Adipose tissue (tissue), 3 donors: ENCODE data around the gene KPNA2. TPM values are rescaled to one million over a fixed set of nuclear protein-coding genes. Genes with fewer than 3 reads are reported as not detected.

Experiments used
- H3K27ac ChIP-seq: one replicate; pipeline ENCODE4 v1.5.1; 2013; ENCODE audit warnings: low read depth, low read length
- WGBS, 3 donors: extraction: QIAGEN DNeasy Blood & Tissue Kit; methylation state at CpG; one replicate each; pipeline ENCODE4 v1.1.7; 2013; 5-methylcytosine and 5-hydroxymethylcytosine counted together
- polyA plus RNA-seq, 3 donors: library from polyadenylated mRNA; stranded (reverse); fragments of 200-250 nt; gene quantifications; one replicate each; pipeline ENCODE4 v1.2.3, GENCODE V29; 2013
- donor health status: healthy with polysubstance abuse.
- donor health status: Bipolar disorder and iron deficiency.
- donor health status: healthy.

Gene KPNA2
- 10 to 100 TPM in 2 of 3 donors, 1 to 10 TPM in 1; 3.6 to 29.1 (median 21.3) TPM for polyA plus RNA-seq

- no peak within 1 kb of the TSS for H3K27ac ChIP-seq
- WGBS, 3 donors, result 0% methylated on average over 62 to 68 of the region's 72 CpGs
These were observed at the start of gene KPNA2 for GRCh38 chr17:68035523-68036303. TSS of gene KPNA2 (plus strand) at chr17:68035735. CDS start at chr17:68037133, 1,398 bp downstream.

DNA sequence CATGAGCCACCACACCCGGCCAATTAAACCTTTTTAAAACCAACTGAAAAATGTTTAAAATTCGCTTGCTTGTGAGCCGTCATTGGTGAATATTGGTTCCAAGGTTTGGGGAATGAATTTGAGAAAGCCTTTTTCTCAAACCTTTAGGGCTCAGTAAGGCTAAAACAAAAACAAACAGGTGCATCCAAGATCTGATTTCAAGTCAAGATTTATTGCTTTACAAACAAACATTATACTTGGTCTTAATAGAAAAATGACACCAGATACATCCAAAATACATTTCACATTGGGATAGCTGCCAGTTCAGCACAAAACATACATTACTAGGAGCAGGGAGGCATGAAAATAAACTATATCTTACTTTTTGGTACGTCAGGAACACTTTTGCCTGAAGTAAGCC is 44.6 kb upstream of the KPNA2 start:
- WGBS, 3 donors, result 93 to 99% (median 97%) methylated on average over 4 of the region's 4 CpGs
- H3K27ac ChIP-seq, result no peak overlapping the region

- H3K27ac ChIP-seq, result no peak overlapping the region
- WGBS, 3 donors, result 4 to 10% (median 8%) methylated on average over 18 of the region's 18 CpGs
These were observed 42.9 kb upstream of the KPNA2 start for GRCh38 chr17:67992548-67993152.

- WGBS, 3 donors, result 0 to 1% (median 1%) methylated on average over 107 to 142 of the region's 144 CpGs
- peak overlapping the region; percentile 89 for H3K27ac ChIP-seq
These were observed 42.2 kb upstream of the KPNA2 start for GRCh38 chr17:67993153-67993997.

- peak overlapping the region; percentile 89 for H3K27ac ChIP-seq
- 1 to 4% (median 3%) methylated on average over 20 to 21 of the region's 21 CpGs for WGBS, 3 donors
These were observed 41.6 kb upstream of the KPNA2 start for GRCh38 chr17:67993998-67994361.

DNA sequence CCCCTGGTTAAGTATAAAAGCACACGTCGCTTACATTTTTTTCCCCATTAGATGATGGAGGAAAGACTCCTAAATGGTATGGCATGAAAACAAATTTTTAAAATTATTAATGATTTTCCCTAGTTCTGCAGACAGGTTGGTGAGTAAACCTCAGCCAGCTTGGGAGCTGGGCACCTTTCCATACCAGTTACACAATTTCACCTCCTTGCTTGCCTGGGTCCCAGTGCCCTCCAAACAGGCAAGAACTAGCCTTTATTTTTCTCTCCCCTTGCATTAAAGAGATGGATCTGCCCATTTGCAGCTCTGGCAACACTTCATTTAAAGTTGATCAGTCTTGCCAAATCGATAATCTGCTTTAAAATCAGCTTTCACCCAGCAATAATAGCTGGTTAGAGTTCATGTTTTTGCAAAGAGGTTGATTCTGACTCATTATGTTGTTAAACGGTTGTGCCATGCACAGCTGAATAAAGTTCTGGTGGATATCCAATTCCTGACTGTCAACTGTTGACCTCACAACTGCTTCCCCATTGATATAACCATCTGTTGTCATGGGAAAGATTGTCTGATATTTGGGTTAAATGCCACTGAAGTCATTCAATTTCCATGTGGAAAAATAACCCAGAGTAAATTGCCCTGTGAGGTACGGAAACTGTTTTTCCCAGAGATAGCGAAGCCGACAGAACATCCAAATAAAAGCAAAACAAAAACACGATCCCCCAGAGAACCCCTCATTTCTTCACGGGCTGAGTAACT is 40.5 kb upstream of the KPNA2 start:
- 12 to 19% (median 14%) methylated on average over 9 of the region's 9 CpGs for WGBS, 3 donors
- H3K27ac ChIP-seq, result no peak overlapping the region

- H3K27ac ChIP-seq, result peak overlapping the region; percentile 73
- WGBS, 3 donors, result 0% methylated on average over 34 to 43 of the region's 43 CpGs
These were observed 39.8 kb upstream of the KPNA2 start for GRCh38 chr17:67995570-67996263.

GRCh38 chr17:67996301-67997171 is 39.0 kb upstream of the KPNA2 start, which contains the start of gene C17orf58:
TSS of gene C17orf58 (minus strand) at chr17:67996469. CDS start at chr17:67996198, 271 bp downstream.
- peak within 1 kb of the TSS; percentile 73 for H3K27ac ChIP-seq
- 25 to 39% (median 30%) methylated on average over 25 of the region's 25 CpGs for WGBS, 3 donors

GRCh38 chr17:67998466-67998865 is 37.1 kb upstream of the KPNA2 start:
- no peak overlapping the region for H3K27ac ChIP-seq
- 79 to 91% (median 90%) methylated on average over 2 of the region's 2 CpGs for WGBS, 3 donors

DNA sequence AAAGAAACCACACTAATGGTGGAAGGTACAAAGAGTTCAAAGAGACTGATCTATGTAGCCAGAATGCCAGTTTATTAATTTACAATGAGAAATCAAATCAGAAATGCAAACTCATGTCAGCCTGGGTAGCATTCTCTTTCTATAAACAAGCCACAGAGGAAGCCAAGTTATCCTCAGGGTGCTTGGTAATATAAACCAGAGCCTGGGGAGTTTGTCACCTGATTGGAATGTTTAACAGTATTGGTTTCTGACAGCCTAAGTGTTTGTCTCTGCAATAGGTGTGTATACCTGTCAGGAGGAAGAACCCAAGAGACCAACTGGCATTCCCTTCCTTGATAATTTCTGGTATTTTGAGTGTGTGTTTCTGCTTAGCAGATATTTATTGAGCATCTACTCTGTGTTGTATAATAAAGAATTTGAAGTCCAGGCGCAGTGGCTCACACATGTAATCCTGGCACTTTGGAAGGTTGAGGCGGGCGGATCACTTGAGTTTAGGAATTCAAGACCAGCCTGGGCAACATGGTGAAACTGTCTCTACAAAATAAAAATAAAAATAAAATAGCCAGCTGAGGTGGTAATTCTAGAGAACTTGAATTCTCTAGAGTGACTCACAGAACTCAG is 36.1 kb upstream of the KPNA2 start:
- no peak overlapping the region for H3K27ac ChIP-seq
- WGBS, 3 donors, result 97 to 98% (median 98%) methylated on average over 3 of the region's 3 CpGs

- H3K27ac ChIP-seq, result no peak overlapping the region
- WGBS, 3 donors, result 86 to 96% (median 86%) methylated on average over 3 of the region's 3 CpGs
These were observed 31.3 kb upstream of the KPNA2 start for GRCh38 chr17:68004201-68004600.

GRCh38 chr17:68006797-68007196 is 28.7 kb upstream of the KPNA2 start:
- WGBS, 3 donors, result 56 to 66% (median 63%) methylated on average over 6 of the region's 6 CpGs
- H3K27ac ChIP-seq, result no peak overlapping the region

GRCh38 chr17:68011199-68011665 is 24.3 kb upstream of the KPNA2 start:
- H3K27ac ChIP-seq, result no peak overlapping the region
- WGBS, 3 donors, result 37 to 45% (median 42%) methylated on average over 19 to 20 of the region's 20 CpGs

DNA sequence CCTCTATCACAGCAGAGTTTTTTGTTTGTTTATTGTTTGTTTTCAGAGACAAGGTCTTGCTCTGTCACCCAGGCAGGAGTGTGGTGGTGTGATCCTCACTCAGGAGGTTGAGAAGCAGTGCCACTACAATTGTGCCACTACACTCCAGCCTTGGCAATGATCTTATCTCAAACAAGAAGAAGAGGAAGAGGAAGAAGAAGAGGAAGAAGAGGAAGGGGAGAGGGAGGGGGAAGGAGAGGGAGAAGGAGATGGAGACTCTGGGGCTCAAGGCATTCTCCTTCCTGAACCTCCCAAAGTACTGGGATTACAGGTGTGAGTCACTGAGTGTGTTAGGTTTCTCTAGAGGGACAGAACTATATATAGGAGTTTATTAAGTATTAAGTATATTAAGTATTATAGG is 22.1 kb upstream of the KPNA2 start:
- H3K27ac ChIP-seq, result no peak overlapping the region

GRCh38 chr17:68015081-68015723 is 20.3 kb upstream of the KPNA2 start:
- 85 to 96% (median 90%) methylated on average over 11 of the region's 11 CpGs for WGBS, 3 donors
- H3K27ac ChIP-seq, result no peak overlapping the region

GRCh38 chr17:68016838-68017237 is 18.7 kb upstream of the KPNA2 start:
- no peak overlapping the region for H3K27ac ChIP-seq
- 81 to 89% (median 88%) methylated on average over 2 of the region's 2 CpGs for WGBS, 3 donors
